HG03097 (cell line): ENCODE data around the gene HOXC12.

Source experiments
- ATAC-seq: cut with Tn5 transposase; IDR thresholded peaks from one replicate; pipeline ENCODE4 v1.9.1; 2021; ENCODE audit not compliant: unreplicated experiment, low FRiP score

HOXC12 gene

GRCh38 chr12:53980802-53981496 lies 26.2 kb downstream of the HOXC12 start:
- no peak for ATAC-seq

DNA sequence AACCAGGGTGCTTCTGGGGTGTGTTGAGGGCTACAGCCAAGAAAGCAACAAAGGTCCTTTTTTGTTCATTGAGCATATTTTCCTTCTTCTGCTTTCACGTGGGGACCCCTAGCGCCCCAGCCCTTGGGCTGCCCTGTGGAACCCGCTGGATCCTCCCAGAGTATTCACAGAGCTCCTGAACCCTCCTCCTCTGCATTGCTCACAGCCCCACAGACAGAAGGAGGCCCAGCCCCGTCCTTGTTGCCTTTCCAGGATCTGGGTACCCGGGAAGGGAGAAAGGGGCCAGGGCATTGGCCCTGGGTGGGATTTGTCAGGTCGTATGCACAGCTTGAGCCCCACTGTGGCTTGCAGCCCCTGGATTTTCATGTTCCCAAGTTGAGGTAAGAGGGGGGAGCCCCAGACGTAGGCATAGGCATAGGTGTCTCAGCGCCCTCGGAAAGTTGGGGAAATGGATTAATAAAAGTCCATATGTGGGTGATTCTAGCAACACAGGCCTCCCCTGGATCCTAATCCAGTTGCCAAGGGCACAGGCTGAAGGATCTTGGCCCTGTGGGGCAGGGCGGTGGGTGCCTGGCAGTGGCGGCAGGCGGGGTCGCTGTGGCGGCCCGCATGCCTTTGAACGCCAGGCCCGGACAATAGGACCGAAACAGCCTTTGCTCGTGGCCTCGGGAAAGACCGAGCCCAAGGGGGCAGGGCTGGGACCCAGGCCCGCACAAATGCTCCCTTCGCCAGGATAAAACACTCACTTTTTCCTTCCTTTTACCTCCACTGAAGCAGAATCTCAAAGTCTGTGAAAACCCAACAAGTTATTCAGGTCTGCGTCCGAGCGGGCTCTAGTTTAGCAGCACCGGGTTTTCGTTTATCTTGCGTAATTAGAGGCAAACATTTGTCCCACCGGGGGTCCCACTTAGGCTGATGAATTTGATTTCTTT lies 27.2 kb downstream of the HOXC12 start:
- no peak for ATAC-seq

GRCh38 chr12:53982648-53983567 lies 28.2 kb downstream of the HOXC12 start:
- ATAC-seq = no peak

GRCh38 chr12:53983568-53983949 lies 28.9 kb downstream of the HOXC12 start:
- ATAC-seq = no peak

- no peak for ATAC-seq
Observed at GRCh38 chr12:53983950-53984572, 29.4 kb downstream of the HOXC12 start.

DNA sequence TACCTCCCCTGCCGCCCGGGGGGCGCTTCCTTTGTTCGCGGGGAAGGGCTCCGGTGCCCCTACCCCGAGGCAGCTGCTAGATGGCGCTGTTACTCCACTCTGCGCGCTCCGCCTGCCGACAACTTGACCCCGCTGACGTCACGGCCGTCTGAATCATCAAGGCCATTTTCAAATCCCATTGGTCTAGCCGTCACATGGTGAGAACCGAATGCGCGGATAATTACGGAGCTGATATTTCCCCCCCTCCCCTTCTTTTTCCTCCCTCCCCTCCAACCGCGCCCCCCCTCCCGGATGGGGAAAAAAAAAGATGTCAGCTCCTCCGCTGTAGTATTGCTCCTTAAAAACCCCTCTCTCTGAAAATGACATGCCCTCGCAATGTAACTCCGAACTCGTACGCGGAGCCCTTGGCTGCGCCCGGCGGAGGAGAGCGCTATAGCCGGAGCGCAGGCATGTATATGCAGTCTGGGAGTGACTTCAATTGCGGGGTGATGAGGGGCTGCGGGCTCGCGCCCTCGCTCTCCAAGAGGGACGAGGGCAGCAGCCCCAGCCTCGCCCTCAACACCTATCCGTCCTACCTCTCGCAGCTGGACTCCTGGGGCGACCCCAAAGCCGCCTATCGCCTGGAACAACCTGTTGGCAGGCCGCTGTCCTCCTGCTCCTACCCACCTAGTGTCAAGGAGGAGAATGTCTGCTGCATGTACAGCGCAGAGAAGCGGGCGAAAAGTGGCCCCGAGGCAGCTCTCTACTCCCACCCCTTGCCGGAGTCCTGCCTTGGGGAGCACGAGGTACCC lies 30.4 kb downstream of the HOXC12 start, which contains the start of gene HOXC10:
Gene HOXC10, plus strand, starts transcription at position 246 of the 791 bp plus-strand sequence. Its CDS starts 114 bp downstream, at position 360.
- no peak for ATAC-seq

- ATAC-seq = no peak
Observed at GRCh38 chr12:53985692-53985993, 30.9 kb downstream of the HOXC12 start.

- ATAC-seq = no peak
Observed at GRCh38 chr12:53985994-53986685, 31.4 kb downstream of the HOXC12 start.

GRCh38 chr12:53986686-53987483 lies 32.2 kb downstream of the HOXC12 start:
- ATAC-seq = no peak

- ATAC-seq = no peak
Observed at GRCh38 chr12:53987787-53988230, 33.1 kb downstream of the HOXC12 start.

DNA sequence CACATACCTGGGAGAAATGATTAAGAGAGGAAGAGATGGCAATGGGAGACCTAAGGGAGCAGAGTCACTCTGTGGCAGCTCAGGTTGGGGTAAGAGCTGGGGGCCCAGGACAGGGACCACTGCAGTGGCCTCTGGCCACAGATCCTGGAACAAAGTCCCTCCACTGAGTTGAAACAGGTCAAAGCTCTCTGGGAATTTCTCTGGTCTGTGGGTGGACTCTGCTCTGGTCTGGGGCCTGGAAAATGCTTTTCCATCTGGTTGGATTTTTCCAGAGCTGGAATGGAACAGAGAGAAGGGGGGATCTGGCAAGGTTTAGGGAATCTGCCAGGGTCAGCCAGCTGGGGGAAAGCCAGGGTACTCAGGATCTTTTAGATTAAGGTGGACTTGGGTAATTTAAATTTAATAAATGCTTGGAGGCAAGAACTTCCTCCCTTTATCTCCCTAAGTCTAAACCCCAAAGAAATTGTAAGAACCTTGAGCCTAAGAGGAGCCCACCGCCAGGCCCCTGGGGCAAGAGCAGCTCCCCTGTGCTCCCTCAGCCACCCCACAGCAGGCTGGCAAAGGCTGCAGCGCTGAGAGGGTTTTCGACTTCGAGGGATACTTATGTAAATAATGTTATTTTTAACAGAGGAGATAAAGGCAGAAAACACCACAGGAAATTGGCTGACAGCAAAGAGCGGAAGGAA lies 34.0 kb downstream of the HOXC12 start:
- ATAC-seq = no peak

DNA sequence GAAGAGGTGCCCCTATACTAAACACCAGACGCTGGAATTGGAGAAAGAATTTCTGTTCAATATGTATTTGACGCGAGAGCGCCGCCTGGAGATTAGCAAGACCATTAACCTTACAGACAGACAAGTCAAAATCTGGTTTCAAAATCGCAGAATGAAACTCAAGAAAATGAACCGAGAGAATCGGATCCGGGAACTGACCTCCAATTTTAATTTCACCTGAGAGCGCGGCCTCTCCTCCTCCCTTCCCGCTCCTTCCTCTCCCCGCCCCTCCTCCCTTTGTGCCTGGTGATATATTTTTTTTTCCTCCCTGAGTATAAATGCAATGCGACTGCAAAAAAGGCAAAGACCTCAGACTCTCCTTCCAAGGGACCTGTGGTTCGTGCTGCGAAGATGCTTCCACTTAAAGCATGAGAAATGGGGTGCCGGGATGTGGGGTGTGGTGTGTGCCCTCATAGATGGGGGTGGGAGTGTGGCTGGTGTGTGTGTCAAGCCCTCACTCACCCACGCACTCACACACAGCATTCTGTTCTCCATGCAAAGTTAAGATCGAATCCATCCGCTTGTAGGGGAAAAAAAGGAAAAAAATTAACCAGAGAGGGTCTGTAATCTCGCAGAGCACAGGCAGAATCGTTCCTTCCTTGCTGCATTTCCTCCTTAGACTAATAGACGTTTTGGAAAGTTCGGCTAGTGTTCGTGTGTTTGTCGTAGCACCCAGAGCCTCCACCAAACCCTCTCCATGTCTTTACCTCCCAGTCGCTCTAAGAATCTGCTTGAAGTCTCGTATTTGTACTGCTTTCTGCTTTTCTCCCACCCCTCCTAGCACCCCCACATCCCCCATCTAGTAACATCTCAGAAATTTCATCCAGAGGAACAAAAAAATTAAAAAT lies 34.8 kb downstream of the HOXC12 start:
- ATAC-seq = no peak

DNA sequence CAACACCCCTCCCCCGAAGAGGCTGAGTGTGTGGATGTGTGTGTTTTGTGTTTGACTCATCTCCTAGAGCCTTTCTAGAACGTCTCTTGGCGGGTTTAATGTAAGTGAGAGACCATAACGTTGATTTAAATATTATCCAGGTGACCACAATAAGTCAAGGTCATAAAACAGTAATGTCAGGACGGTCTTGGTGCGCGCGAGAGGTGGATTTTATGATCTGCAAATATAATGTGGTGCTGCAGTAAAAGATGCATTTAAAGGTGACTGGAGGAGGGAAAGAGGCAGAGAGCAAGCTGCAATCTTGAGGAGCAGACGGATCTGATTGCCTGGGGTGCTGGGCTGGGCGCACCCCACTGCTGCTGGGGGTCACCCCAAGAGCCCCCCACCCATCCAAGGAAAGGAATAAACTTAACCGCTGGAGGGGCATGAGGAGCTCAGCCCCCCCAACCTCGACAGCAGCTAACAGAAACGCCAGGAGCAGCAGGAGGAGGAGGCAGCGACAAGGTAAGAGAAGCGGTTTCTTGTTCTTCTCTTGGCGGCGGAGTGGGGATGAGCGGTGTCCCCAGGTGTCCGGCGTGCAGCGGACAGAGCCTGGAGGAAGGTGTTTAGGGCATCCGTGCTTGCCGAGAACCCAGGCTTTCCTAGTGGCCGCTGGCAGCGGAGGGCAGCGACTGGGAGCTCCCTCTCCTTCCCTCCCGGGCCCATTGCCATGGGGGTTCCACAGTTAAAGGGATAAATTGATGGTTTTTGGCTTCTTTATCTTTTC lies 35.8 kb downstream of the HOXC12 start:
- ATAC-seq = no peak

DNA sequence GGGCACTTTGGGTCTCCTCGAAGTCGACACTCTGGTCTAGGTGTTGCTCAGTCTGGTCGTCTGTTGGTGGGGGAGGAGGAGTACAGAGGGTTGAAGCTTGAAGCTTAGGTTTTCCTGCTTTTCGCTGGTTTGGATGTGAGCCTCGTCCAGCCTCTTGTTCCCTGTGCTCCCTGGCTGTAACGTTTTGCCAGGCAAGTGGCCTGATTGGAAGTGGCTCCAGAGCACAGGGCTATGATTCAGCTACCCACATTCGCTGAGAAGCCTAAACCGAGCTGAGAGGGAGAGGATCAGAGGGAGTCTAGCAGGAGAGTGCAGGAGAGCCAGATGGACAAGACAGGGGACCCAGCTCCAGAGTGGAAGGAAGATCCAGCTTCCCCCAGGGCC lies 36.4 kb downstream of the HOXC12 start:
- ATAC-seq = no peak

GRCh38 chr12:53992377-53992889 lies 37.7 kb downstream of the HOXC12 start:
- no peak for ATAC-seq
